Osteoblast (primary cell): ENCODE data around the gene LRRC56. TPM values are rescaled to one million over a fixed set of nuclear protein-coding genes. Genes with fewer than 3 reads are reported as not detected.

Source experiments
- DNase-seq: peaks from one replicate; pipeline ENCODE4 v3.0.0; 2011; ENCODE audit warnings: low spot score, mixed read lengths; ENCODE audit not compliant: insufficient read length; ENCODE audit errors: missing footprints
- H2AFZ ChIP-seq: 2 replicates; pipeline ENCODE4 v1.6.0; 2011; ENCODE audit warnings: mild to moderate bottlenecking, low read length
- H3K27ac ChIP-seq: 2 replicates; pipeline ENCODE4 v1.5.1; 2011; ENCODE audit warnings: mild to moderate bottlenecking, low read depth, low read length, moderate library complexity
- H3K27me3 ChIP-seq: 2 replicates; pipeline ENCODE4 v1.6.0; 2012; ENCODE audit warnings: mild to moderate bottlenecking, control low read depth, inconsistent platforms, low read length, moderate library complexity; ENCODE audit not compliant: insufficient read depth
- H3K36me3 ChIP-seq: 2 replicates; pipeline ENCODE4 v1.5.1; 2011; ENCODE audit warnings: mild to moderate bottlenecking, low read length, control low read depth, moderate library complexity; ENCODE audit not compliant: insufficient read depth
- H3K4me1 ChIP-seq: 2 replicates; pipeline ENCODE4 v1.5.1; 2011; ENCODE audit warnings: mild to moderate bottlenecking, low read length, control low read depth, moderate library complexity; ENCODE audit not compliant: insufficient read depth
- H3K4me2 ChIP-seq: 2 replicates; pipeline ENCODE4 v1.6.0; 2011; ENCODE audit warnings: mild to moderate bottlenecking, low read length; ENCODE audit not compliant: insufficient read depth
- H3K4me3 ChIP-seq: fragments of 200-600 bp; sonication (generic); 3 replicates; pipeline ENCODE4 v1.5.1; 2012; ENCODE audit warnings: mild to moderate bottlenecking, low read length, inconsistent platforms; ENCODE audit not compliant: insufficient read depth
- H3K79me2 ChIP-seq: 2 replicates; pipeline ENCODE4 v1.6.0; 2012; ENCODE audit warnings: mild to moderate bottlenecking, low read length, control low read depth, inconsistent platforms; ENCODE audit not compliant: insufficient read depth
- H3K9me3 ChIP-seq: 2 replicates; pipeline ENCODE4 v1.5.1; 2011; ENCODE audit warnings: low read depth, low read length, control low read depth
- H4K20me1 ChIP-seq: 2 replicates; pipeline ENCODE4 v1.6.0; 2012; ENCODE audit warnings: mild to moderate bottlenecking, low read length, control low read depth; ENCODE audit not compliant: insufficient read depth
- total RNA-seq: library from RNA; depleted of rRNA; stranded (reverse); fragments of >200 nt; gene quantifications from 2 replicates; pipeline ENCODE4 v1.2.3, GENCODE V29; 2012
- TF ChIP-seq, protein P1 (sequence below): IDR thresholded peaks from 2 replicates; pipeline ENCODE4 v1.5.1; 2011; ENCODE audit warnings: mild to moderate bottlenecking, low read depth, low read length, moderate library complexity; ENCODE audit errors: extremely low read depth

Gene LRRC56
- total RNA-seq, 1 donor, result 1.1 TPM

GRCh38 chr11:545171-545570 is 7.8 kb downstream of the LRRC56 start:
- no peaks in the 10 kb centered on the region for H3K36me3 ChIP-seq
- H3K27me3 ChIP-seq, result no peaks in the 10 kb centered on the region
- no peaks in the 10 kb centered on the region for H4K20me1 ChIP-seq
- peak; percentile 47 for DNase-seq
- no peaks in the 10 kb centered on the region for H3K9me3 ChIP-seq
- H3K27ac ChIP-seq, result no peak overlapping the region
- no peaks in the 10 kb centered on the region for H3K4me1 ChIP-seq
- H3K79me2 ChIP-seq, result no peaks in the 10 kb centered on the region
- no peak overlapping the region for H2AFZ ChIP-seq
- TF ChIP-seq, protein P1, sequence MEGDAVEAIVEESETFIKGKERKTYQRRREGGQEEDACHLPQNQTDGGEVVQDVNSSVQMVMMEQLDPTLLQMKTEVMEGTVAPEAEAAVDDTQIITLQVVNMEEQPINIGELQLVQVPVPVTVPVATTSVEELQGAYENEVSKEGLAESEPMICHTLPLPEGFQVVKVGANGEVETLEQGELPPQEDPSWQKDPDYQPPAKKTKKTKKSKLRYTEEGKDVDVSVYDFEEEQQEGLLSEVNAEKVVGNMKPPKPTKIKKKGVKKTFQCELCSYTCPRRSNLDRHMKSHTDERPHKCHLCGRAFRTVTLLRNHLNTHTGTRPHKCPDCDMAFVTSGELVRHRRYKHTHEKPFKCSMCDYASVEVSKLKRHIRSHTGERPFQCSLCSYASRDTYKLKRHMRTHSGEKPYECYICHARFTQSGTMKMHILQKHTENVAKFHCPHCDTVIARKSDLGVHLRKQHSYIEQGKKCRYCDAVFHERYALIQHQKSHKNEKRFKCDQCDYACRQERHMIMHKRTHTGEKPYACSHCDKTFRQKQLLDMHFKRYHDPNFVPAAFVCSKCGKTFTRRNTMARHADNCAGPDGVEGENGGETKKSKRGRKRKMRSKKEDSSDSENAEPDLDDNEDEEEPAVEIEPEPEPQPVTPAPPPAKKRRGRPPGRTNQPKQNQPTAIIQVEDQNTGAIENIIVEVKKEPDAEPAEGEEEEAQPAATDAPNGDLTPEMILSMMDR, result no peak
- H3K4me2 ChIP-seq, result no peak overlapping the region
- H3K4me3 ChIP-seq, result no peak overlapping the region

DNA sequence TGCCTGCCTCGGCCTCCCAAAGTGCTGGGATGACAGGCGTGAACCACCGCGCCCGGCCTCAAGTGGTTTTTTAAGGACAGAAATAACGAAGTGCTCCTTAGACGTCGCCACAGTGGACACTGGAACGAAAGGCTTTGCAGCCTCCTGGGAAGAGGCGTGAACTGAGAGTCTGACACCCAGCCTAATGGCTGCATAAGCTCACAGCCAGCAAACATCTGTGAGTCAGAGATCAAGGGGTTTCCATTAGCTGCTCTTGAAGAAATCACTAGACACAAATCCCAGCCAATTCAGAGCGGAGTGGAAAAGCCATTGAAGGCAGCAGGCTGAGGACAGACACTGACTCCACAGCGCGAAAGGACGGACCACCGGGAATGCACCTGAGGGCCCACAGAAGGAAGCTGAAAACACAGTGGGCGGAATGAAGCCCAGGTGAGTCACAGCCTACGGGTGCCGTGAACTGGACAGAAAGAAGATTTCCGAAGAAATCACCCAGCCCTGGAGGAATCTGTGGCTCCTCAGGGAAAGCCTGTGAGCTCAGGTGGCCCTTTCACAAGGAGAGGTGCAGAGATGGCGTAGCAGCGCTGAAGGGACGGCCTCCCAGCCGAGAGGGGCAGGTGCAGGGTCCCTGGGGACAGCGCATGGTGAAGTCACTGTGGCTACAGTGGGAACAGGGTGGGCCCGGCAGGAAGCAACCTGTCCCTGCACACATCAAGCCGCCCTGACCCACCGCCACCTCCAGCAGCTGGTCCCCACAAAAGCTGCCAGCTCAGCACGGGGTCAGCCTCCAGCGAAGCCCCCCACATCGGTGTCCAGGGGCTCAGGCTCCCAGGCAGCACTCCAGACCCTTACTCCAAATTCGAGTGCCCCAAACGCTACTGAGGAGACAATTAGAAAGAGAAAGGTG is 11.6 kb downstream of the LRRC56 start:
- Histone ChIP-seq H3K36me3 (no peaks in the 10 kb centered on the region), H3K27ac (no peak overlapping the region), H3K4me1 (no peaks in the 10 kb centered on the region), H4K20me1 (no peaks in the 10 kb centered on the region), H2AFZ (no peak overlapping the region), H3K4me2 (no peak overlapping the region), H3K27me3 (peaks cover 3% of the 10 kb centered on the region), H3K4me3 (no peak overlapping the region), H3K9me3 (no peaks in the 10 kb centered on the region), H3K79me2 (no peaks in the 10 kb centered on the region)
- DNase-seq, result no peak
- TF ChIP-seq, protein P1, result no peak

DNA sequence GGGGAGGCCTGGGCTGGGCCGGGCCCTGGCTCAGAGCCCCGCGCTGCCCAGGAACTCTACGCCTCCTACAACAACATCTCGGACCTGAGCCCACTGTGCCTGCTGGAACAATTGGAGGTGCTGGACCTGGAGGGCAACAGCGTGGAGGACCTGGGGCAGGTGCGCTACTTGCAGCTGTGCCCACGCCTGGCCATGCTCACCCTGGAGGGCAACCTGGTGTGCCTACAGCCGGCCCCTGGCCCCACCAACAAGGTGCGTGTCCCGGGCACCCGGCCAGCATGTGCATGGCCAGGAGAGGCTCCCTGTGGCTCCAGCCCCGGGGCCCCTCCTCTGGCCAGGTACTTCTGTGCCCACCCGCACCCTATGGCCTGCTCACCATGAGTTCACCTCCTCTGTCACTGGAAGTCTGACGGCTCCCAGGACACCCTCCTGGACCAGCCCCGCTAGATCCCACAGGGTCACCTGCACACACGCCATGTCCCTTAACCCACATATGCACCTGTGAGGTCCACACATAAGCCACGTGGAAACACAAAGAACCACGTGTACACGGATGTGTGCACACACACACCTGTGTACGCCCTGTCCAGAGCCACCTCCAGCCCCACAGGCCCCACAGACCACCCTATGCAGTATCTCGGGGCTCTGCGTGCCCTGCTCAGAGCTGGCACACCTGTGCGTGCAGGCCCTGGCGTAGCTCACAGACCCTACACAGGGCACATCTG is 12.9 kb downstream of the LRRC56 start:
- H3K9me3 ChIP-seq, result no peaks in the 10 kb centered on the region
- no peaks in the 10 kb centered on the region for H3K36me3 ChIP-seq
- H3K27ac ChIP-seq, result no peak overlapping the region
- no peaks in the 10 kb centered on the region for H4K20me1 ChIP-seq
- H3K4me2 ChIP-seq, result no peak overlapping the region
- DNase-seq, result no peak
- TF ChIP-seq, protein P1, result no peak
- H3K79me2 ChIP-seq, result no peaks in the 10 kb centered on the region
- no peaks in the 10 kb centered on the region for H3K4me1 ChIP-seq
- peaks cover 13% of the 10 kb centered on the region for H3K27me3 ChIP-seq
- no peak overlapping the region for H2AFZ ChIP-seq
- no peak overlapping the region for H3K4me3 ChIP-seq

DNA sequence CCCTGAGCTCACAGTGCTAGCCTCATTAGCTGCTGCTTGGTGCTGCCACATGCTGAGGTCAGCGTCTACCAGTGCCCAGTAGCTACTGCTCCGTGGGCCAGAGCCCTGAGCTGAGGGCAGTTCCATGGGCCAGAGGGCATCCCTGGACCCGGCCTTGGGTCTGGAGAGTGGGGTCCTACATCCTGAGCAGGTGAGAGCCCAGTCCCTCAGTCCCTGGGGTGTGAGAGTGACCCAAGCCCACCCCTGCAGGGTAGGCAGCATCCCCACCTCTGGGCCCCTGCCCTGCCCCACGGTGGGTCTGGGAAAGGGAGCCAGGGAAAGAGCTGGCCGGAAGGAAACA is 13.4 kb downstream of the LRRC56 start:
- no peak for DNase-seq
- Histone ChIP-seq H3K27me3 (peaks cover 18% of the 10 kb centered on the region), H3K27ac (no peak overlapping the region), H3K9me3 (no peaks in the 10 kb centered on the region), H4K20me1 (no peaks in the 10 kb centered on the region), H3K4me2 (no peak overlapping the region), H3K4me3 (no peak overlapping the region), H3K79me2 (no peaks in the 10 kb centered on the region), H3K4me1 (no peaks in the 10 kb centered on the region), H2AFZ (no peak overlapping the region), H3K36me3 (no peaks in the 10 kb centered on the region)
- TF ChIP-seq, protein P1, result no peak
